Putamen (tissue), 1 donor: ENCODE results near the gene C1orf94.
A peak's percentile ranks its signal among the peaks of the same experiment; 100 is the strongest.

Experiments
- DNase-seq: peaks from one replicate; pipeline ENCODE4 v3.0.0-alpha.2; 2016; ENCODE audit warnings: low spot score

C1orf94 gene

DNA sequence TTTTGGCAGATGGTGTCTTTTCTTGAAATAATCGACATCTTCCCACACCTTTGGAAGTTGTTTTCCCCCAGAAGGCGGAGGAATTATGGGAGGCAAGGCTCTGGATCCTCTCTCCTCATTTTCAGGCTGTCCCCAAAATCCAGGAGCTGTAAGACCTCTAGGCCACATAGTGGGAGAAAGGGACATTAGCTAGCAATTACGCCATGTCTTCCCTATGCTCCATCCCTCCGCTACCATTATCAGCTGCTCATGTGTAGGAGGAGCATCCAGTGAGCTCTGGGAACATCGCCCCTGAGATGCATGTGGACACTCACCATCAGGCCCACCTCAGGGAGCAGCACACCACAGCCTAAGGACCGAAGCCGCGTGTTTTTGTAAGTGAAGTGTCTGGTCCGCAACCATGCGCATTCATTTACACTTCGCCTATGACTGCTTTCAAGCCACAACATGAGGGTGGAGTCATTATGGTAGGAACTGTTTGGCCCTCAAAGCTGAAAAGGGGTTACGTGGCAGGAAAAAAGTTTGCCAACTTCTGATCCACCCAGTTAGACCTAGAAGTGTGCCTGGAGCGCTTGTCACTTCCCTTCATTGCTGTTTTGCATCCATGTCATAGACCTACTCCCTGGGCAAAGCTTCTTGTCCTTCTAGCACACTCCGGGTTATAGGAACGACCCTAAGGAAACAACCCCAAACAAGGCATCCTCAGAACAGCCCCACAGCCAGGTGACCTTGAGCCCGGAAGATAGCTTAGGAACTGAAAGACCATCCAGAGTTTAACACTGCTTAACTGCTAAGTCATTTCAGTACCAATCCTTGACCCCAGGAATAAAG, 85.5 kb downstream of the C1orf94 start:
- no peak for DNase-seq

- DNase-seq, result no peak
Observed at GRCh38 chr1:34262921-34263320, 86.2 kb downstream of the C1orf94 start.

- no peak for DNase-seq
Observed at GRCh38 chr1:34263406-34263805, 86.7 kb downstream of the C1orf94 start.

- DNase-seq, result no peak
Observed at GRCh38 chr1:34265396-34265795, 88.7 kb downstream of the C1orf94 start.

- DNase-seq, result peak; percentile 45
Observed at GRCh38 chr1:34266127-34266951, 89.6 kb downstream of the C1orf94 start.

DNA sequence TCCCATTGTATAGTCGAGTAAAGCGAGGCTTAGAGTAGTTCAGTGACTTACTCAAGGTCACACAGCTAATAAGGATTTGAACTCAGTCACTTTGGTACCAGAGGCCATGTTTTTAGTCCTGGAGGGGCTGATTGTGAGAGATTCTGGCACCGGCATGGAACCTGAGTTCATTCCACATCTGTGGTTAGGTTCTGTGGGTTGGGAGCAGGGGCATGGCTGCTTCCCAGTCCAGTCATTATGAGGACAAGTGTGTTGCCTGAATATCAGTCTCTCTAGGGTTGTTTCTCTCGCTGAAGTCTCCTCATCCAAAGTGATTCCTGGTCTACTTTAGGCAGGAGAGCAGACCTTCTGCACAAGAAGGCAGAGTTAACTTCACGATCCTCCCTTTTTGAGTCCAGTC, 90.6 kb downstream of the C1orf94 start:
- no peak for DNase-seq

DNA sequence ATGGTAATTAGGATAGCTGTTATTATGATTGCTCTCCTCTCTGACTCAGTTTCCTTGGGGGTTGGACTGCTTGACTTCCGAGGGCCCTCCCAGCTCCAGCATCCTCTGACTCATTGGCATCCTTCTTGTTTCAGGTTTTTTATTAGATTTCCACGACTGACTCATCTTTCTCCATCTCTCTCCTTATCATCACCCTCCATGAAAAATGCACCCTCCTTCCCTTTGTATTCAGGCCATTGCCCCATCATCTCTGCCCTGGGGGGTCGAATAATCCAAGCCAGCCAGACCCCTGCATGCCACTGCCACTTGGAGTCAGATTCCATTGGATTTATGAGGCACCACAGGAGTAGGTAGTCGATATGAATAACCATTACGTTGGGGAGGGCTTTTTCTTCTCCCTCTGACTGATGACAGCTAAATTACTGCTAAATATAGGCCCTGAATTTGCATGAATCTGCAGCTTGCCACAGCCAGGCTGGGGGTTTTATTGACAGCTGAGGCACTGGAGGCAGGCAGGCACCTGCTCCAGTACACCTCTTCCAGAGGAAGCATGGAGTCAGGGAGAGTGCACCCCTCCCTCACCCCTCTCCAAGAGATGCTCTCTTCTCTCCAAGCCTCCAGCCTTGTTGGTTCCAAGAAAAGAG, 91.7 kb downstream of the C1orf94 start:
- DNase-seq, result peak; percentile 83
